Glutamatergic neuron (in vitro differentiated cells): Measurements from ENCODE around the gene ZC3H7B. TPM values are rescaled to one million over a fixed set of nuclear protein-coding genes. Genes with fewer than 3 reads are reported as not detected.

ENCODE experiments used
- DNase-seq: peaks from one replicate; pipeline ENCODE4 v3.0.0; 2022
- H3K27ac Mint-ChIP-seq: one replicate; pipeline ENCODE4 v1.8.0; 2020; ENCODE audit warnings: mild to moderate bottlenecking, mixed read lengths, inconsistent platforms; ENCODE audit not compliant: unreplicated experiment
- H3K27me3 Mint-ChIP-seq: one replicate; pipeline ENCODE4 v1.8.0; 2020; ENCODE audit warnings: mild to moderate bottlenecking, moderate library complexity, mixed read lengths, inconsistent platforms; ENCODE audit not compliant: unreplicated experiment
- H3K36me3 Mint-ChIP-seq: one replicate; pipeline ENCODE4 v1.8.0; 2020; ENCODE audit warnings: mild to moderate bottlenecking, mixed read lengths, inconsistent platforms; ENCODE audit not compliant: unreplicated experiment
- H3K4me1 Mint-ChIP-seq: one replicate; pipeline ENCODE4 v1.8.0; 2020; ENCODE audit warnings: mild to moderate bottlenecking, low read depth, mixed read lengths, inconsistent platforms; ENCODE audit not compliant: unreplicated experiment
- H3K4me3 Mint-ChIP-seq: one replicate; pipeline ENCODE4 v1.8.0; 2020; ENCODE audit warnings: mild to moderate bottlenecking, mixed read lengths, inconsistent platforms; ENCODE audit not compliant: unreplicated experiment
- H3K9me3 Mint-ChIP-seq: one replicate; pipeline ENCODE4 v1.8.0; 2020; ENCODE audit warnings: mild to moderate bottlenecking, moderate library complexity, mixed read lengths, inconsistent platforms; ENCODE audit not compliant: unreplicated experiment
- CTCF ChIP-seq: fragments of 200-600 bp; sonication (generic); IDR thresholded peaks from one replicate; pipeline ENCODE4 v1.5.0; 2021; ENCODE audit not compliant: partially characterized antibody, unreplicated experiment
- total RNA-seq: library from RNA; stranded (reverse); fragmentation: NEBNext Ultra II Directional; extraction: Animal tissue kit (Norgen Biotek cat#: 25700); gene quantifications from one replicate; pipeline ENCODE4 v1.2.1, GENCODE V29; 2021; ENCODE audit not compliant: unreplicated experiment

ZC3H7B gene
- total RNA-seq, 1 donor from 2014 or later: 51.6 TPM

GRCh38 chr22:41327124-41327523 is 25.8 kb downstream of the ZC3H7B start:
- H3K36me3 Mint-ChIP-seq: peaks cover 4% of the 10 kb centered on the region
- H3K4me3 Mint-ChIP-seq: no peak overlapping the region
- no peak for TF ChIP-seq CTCF
- H3K9me3 Mint-ChIP-seq: peaks cover 2% of the 10 kb centered on the region
- H3K4me1 Mint-ChIP-seq: peaks cover 7% of the 10 kb centered on the region
- peaks cover 2% of the 10 kb centered on the region for H3K27me3 Mint-ChIP-seq
- no peak for DNase-seq
- H3K27ac Mint-ChIP-seq: no peak overlapping the region

DNA sequence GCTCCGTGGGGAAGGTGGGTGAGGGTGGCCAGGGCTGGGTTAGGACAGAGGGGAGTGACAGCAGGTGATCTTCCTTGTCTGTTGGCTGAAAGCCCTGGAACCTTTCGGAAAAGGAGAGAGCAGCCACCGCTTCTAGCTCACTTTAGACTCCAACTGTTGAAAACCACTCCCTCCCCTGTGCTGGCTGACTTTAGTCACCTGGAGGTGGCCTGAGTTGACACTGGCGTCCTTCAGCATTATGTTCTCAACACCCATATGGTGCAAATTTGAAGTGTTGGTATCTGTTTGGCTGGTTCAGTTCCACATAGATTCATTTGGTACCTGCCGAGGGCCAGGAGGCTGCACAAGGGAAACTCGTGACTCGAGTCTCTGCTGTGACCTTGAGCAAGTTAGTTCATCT is 28.8 kb downstream of the ZC3H7B start:
- peaks cover 7% of the 10 kb centered on the region for H3K4me1 Mint-ChIP-seq

GRCh38 chr22:41332217-41332939 is 31.1 kb downstream of the ZC3H7B start:
- no peak for DNase-seq
- H3K27me3 Mint-ChIP-seq: peaks cover 5% of the 10 kb centered on the region
- no peak overlapping the region for H3K4me3 Mint-ChIP-seq
- H3K9me3 Mint-ChIP-seq: peaks cover 7% of the 10 kb centered on the region
- no peaks in the 10 kb centered on the region for H3K36me3 Mint-ChIP-seq
- no peak overlapping the region for H3K27ac Mint-ChIP-seq
- TF ChIP-seq CTCF: no peak
- H3K4me1 Mint-ChIP-seq: peaks cover under 1% of the 10 kb centered on the region

More for the DNA sequence above, 28.8 kb downstream of the ZC3H7B start:
- Mint-ChIP-seq H3K36me3 (no peaks in the 10 kb centered on the region), H3K4me3 (no peak overlapping the region), H3K9me3 (peaks cover 4% of the 10 kb centered on the region), H3K27me3 (peaks cover 6% of the 10 kb centered on the region), H3K27ac (no peak overlapping the region)
- TF ChIP-seq CTCF: no peak
- DNase-seq: no peak

GRCh38 chr22:41333806-41334205 is 32.5 kb downstream of the ZC3H7B start:
- Mint-ChIP-seq H3K4me3 (no peak overlapping the region), H3K9me3 (peaks cover 6% of the 10 kb centered on the region), H3K27ac (no peak overlapping the region), H3K27me3 (peaks cover 5% of the 10 kb centered on the region), H3K36me3 (no peaks in the 10 kb centered on the region), H3K4me1 (no peaks in the 10 kb centered on the region)
- no peak for DNase-seq
- no peak for TF ChIP-seq CTCF

GRCh38 chr22:41334215-41334614 is 32.9 kb downstream of the ZC3H7B start:
- no peak overlapping the region for H3K27ac Mint-ChIP-seq
- peaks cover 5% of the 10 kb centered on the region for H3K27me3 Mint-ChIP-seq
- H3K36me3 Mint-ChIP-seq: no peaks in the 10 kb centered on the region
- DNase-seq: no peak
- H3K4me1 Mint-ChIP-seq: no peaks in the 10 kb centered on the region
- no peak for TF ChIP-seq CTCF
- peaks cover 6% of the 10 kb centered on the region for H3K9me3 Mint-ChIP-seq
- no peak overlapping the region for H3K4me3 Mint-ChIP-seq
